NCI-H128 (cell line): ENCODE data around the gene ZMYND8.
A peak's percentile ranks its signal among the peaks of the same experiment; 100 is the strongest.
"Not testable (repeated sequence)": the region's sequence is repeated elsewhere in the genome, so short reads cannot be mapped to it uniquely, and the experiment has no call there.

Source experiments
- DNase-seq: peaks from one replicate; lab custom pipeline; 2025; ENCODE audit not compliant: unreplicated experiment; lab: John Stamatoyannopoulos, UW

The ZMYND8 gene

GRCh38 chr20:47373206-47373733 lies 16.8 kb upstream of the ZMYND8 start:
- DNase-seq, result no peak

GRCh38 chr20:47370850-47371782 lies 14.6 kb upstream of the ZMYND8 start:
- DNase-seq, result no peak

- DNase-seq, result no peak
Observed at GRCh38 chr20:47370214-47370613, 13.7 kb upstream of the ZMYND8 start.

GRCh38 chr20:47368301-47368700 lies 11.8 kb upstream of the ZMYND8 start:
- DNase-seq, result no peak

GRCh38 chr20:47366301-47366700 lies 9.8 kb upstream of the ZMYND8 start:
- DNase-seq, result not testable (repeated sequence)

- DNase-seq, result no peak
Observed at GRCh38 chr20:47365023-47365764, 8.7 kb upstream of the ZMYND8 start.

- DNase-seq, result no peak
Observed at GRCh38 chr20:47362361-47363219, 6.1 kb upstream of the ZMYND8 start.

GRCh38 chr20:47361057-47361915 lies 4.8 kb upstream of the ZMYND8 start:
- DNase-seq, result no peak

- peak; percentile 81 for DNase-seq
Observed at GRCh38 chr20:47360297-47361056, 4.0 kb upstream of the ZMYND8 start.

- no peak for DNase-seq
Observed at GRCh38 chr20:47359530-47360296, 3.2 kb upstream of the ZMYND8 start.

GRCh38 chr20:47358672-47359529 lies 2.4 kb upstream of the ZMYND8 start:
- DNase-seq, result no peak

- DNase-seq, result no peak
Observed at GRCh38 chr20:47358039-47358671, 1.7 kb upstream of the ZMYND8 start.

GRCh38 chr20:47357296-47358038 lies 968 bp upstream of the ZMYND8 start:
- peak; percentile 81 for DNase-seq

- no peak for DNase-seq
Observed at GRCh38 chr20:47356220-47356525, 326 bp downstream of the ZMYND8 start.

GRCh38 chr20:47355489-47356219 lies 845 bp downstream of the ZMYND8 start:
- DNase-seq, result no peak
